Heart left ventricle (tissue), 13 donors: ENCODE measurements around the gene ALK.

ENCODE experiments used
- CTCF ChIP-seq, 12 donors: fragments of 200-600 bp; sonication (generic) in 4 of 12; IDR thresholded peaks; one replicate each; pipeline versions ENCODE4 v1.5.0 to v1.8.0; 2018 to 2022; ENCODE audit warnings: antibody characterized with exemption in 12 of 12, mild to moderate bottlenecking in 5 of 12
- POLR2A ChIP-seq, 2 donors: fragments of 450-650 bp; IDR thresholded peaks; one replicate each; pipeline ENCODE4 v1.6.1; 2017; ENCODE audit warnings: antibody characterized with exemption in 2 of 2, mild to moderate bottlenecking in 2 of 2, moderate library complexity in 2 of 2
- donor health status: ischemic (EF 13 %, LVEDD 7.1; RV severe dilation, severe dysfunction).
- donor health status: DM: no; HTN: yes; CAD: no.
- donor health status: DM: no; HTN: no; CAD: no.
- donor health status: ischemic (EF 25% LVEDD 6.9; RV normal size, moderate dysfunction).
- donor health status: ischemic (EF 25% LVEDD 5.7; RV mildly dilated, moderate dysfunction).
- donor health status: ischemic (EF 35%, LVEDD 5.7; RV mildly dilated, moderate dysfunction).
- donor health status: nonischemic (EF 11% LVEDD 7.7; RV severe dilation, severe dysfunction).
- donor health status: DM: yes; HTN: yes; CAD: no.
- donor health status: PGD.
- donor health status: ischemic (EF 29% LVEDD 5.4; RV normal size, mild dysfunction).
- donor health status: nonischemic (EF 23%, LVEDD 6.1; RV moderate dilation, normal function).

DNA sequence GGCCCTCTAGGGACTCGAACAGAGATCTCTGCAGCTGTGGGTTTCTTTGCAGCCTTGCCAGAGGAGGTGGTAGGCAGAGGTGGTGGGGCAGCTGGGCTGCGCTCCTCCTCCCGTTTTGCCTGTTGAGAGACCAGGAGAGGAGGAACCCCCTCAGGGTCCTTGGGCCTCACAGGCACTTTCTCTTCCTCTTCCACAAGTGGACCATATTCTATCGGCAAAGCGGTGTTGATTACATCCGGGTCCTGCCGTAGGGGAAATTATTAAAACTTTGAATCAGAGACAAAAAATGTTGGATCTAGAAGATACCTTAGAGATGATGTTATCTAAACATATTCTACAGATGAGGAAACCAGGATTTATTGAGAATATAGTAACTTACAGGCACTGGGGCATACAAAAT is 727.7 kb downstream of the ALK start:
- TF ChIP-seq CTCF (IDR thresholded peaks at IDR 0.05) (no peak), POLR2A (IDR thresholded peaks at IDR 0.05) (no peak)
